Panc1 (cell line): ENCODE measurements around the gene SH3RF2.

Experiments
- POLR2AphosphoS5 ChIP-seq: IDR thresholded peaks from 2 replicates; pipeline ENCODE4 v1.6.1; 2012; ENCODE audit warnings: mild to moderate bottlenecking, low read depth, low read length, moderate library complexity
- SIN3A ChIP-seq: IDR thresholded peaks from 2 replicates; pipeline ENCODE4 v1.6.1; 2012; ENCODE audit warnings: low read depth, mild to moderate bottlenecking, low read length, moderate library complexity, borderline replicate concordance; ENCODE audit not compliant: insufficient read depth
- TCF7L2 ChIP-seq: IDR thresholded peaks from 2 replicates; pipeline ENCODE4 v1.6.1; 2011; ENCODE audit warnings: mild to moderate bottlenecking, low read depth, low read length, inconsistent platforms
- TF ChIP-seq, protein P1 (sequence below): fragments of 450-650 bp; IDR thresholded peaks from 2 replicates; pipeline ENCODE4 v1.5.1; 2017; ENCODE audit warnings: mild to moderate bottlenecking
- TF ChIP-seq, protein P2 (sequence below), 2 experiments: IDR thresholded peaks; 2 replicates each; pipeline ENCODE4 v1.6.1; 2011 to 2012; ENCODE audit warnings: low read depth in 2 of 2, control low read depth in 1 of 2, low read length in 1 of 2, mild to moderate bottlenecking in 1 of 2, moderate library complexity in 1 of 2; ENCODE audit not compliant: insufficient read depth in 1 of 2

DNA sequence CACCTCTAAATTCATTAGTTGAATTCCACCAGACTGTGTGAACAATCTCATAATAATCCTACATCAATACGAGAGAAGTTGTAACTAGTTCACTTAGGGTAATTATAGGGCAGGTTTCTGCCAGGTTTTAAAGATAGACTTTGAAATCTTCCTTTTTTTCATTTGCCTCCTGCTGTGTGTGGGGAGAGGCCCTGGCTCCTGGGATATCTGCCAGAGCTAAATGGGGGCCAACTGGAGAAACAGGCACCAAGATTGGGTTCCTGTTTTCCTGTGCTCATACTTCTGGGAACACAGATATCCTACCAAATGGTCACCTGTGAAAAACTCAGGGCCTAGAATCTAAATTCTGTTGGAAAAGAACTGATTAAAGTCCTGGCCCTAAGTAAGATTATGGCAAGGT, 42.3 kb downstream of the SH3RF2 start:
- TF ChIP-seq POLR2AphosphoS5 (no peak), SIN3A (no peak), TCF7L2 (no peak)
- TF ChIP-seq, protein P1, sequence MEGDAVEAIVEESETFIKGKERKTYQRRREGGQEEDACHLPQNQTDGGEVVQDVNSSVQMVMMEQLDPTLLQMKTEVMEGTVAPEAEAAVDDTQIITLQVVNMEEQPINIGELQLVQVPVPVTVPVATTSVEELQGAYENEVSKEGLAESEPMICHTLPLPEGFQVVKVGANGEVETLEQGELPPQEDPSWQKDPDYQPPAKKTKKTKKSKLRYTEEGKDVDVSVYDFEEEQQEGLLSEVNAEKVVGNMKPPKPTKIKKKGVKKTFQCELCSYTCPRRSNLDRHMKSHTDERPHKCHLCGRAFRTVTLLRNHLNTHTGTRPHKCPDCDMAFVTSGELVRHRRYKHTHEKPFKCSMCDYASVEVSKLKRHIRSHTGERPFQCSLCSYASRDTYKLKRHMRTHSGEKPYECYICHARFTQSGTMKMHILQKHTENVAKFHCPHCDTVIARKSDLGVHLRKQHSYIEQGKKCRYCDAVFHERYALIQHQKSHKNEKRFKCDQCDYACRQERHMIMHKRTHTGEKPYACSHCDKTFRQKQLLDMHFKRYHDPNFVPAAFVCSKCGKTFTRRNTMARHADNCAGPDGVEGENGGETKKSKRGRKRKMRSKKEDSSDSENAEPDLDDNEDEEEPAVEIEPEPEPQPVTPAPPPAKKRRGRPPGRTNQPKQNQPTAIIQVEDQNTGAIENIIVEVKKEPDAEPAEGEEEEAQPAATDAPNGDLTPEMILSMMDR, result no peak
- TF ChIP-seq, protein P2, sequence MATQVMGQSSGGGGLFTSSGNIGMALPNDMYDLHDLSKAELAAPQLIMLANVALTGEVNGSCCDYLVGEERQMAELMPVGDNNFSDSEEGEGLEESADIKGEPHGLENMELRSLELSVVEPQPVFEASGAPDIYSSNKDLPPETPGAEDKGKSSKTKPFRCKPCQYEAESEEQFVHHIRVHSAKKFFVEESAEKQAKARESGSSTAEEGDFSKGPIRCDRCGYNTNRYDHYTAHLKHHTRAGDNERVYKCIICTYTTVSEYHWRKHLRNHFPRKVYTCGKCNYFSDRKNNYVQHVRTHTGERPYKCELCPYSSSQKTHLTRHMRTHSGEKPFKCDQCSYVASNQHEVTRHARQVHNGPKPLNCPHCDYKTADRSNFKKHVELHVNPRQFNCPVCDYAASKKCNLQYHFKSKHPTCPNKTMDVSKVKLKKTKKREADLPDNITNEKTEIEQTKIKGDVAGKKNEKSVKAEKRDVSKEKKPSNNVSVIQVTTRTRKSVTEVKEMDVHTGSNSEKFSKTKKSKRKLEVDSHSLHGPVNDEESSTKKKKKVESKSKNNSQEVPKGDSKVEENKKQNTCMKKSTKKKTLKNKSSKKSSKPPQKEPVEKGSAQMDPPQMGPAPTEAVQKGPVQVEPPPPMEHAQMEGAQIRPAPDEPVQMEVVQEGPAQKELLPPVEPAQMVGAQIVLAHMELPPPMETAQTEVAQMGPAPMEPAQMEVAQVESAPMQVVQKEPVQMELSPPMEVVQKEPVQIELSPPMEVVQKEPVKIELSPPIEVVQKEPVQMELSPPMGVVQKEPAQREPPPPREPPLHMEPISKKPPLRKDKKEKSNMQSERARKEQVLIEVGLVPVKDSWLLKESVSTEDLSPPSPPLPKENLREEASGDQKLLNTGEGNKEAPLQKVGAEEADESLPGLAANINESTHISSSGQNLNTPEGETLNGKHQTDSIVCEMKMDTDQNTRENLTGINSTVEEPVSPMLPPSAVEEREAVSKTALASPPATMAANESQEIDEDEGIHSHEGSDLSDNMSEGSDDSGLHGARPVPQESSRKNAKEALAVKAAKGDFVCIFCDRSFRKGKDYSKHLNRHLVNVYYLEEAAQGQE (IDR thresholded peaks at IDR 0.05; ENCODE audit: insufficient read depth in 1 of 2, low read depth in 2 of 2, low read length in 1 of 2), result no peak
